ENCODE measurements around the gene IL4I1. TPM values are rescaled to one million over a fixed set of nuclear protein-coding genes. Genes with fewer than 3 reads are reported as not detected.
A peak's percentile ranks its signal among the peaks of the same experiment; 100 is the strongest.

IL4I1 gene
- total RNA-seq, 1 experiment from 2014 or later = 1.5 TPM

- no peak for ATAC-seq
- DNase-seq (ENCODE audit: low read depth, low spot score) = no peak
- TF ChIP-seq POLR2AphosphoS5 (IDR thresholded peaks at IDR 0.05; ENCODE audit: low read depth, low read length) (no peak), SIN3A (IDR thresholded peaks at IDR 0.05; ENCODE audit: borderline replicate concordance, insufficient read depth, low read depth, low read length) (no peak), TCF7L2 (IDR thresholded peaks at IDR 0.05; ENCODE audit: low read depth, low read length) (no peak), REST (IDR thresholded peaks at IDR 0.05; ENCODE audit: insufficient read depth in 1 of 2, low read depth in 2 of 2, low read length in 1 of 2) (no peak), CTCF (IDR thresholded peaks at IDR 0.05) (no peak)
- ChIA-PET CTCF (no interaction called here), POLR2A (no interaction called here)
- Histone ChIP-seq H3K4me3 (ENCODE audit: low read depth in 2 of 2, low read length in 2 of 2) (no peak overlapping the region), H3K4me1 (ENCODE audit: control insufficient read depth, insufficient read depth, low read length) (no peaks in the 10 kb centered on the region), H3K9me3 (ENCODE audit: control insufficient read depth, insufficient read depth, low read depth, low read length) (no peaks in the 10 kb centered on the region), H3K27ac (ENCODE audit: low read length) (no peak overlapping the region), H3K27me3 (ENCODE audit: control insufficient read depth, insufficient read depth, low read length) (no peaks in the 10 kb centered on the region), H3K36me3 (ENCODE audit: control insufficient read depth, insufficient read depth, low read length) (no peaks in the 10 kb centered on the region; the same call in 1 of the 2 replicates)
- in situ Hi-C loops (cut with HindIII; ENCODE audit: low pct_unique_long_range_greater_than_20kb, low sequenced_read_pairs) = no loop called here
- BruUV-seq (replicated peaks) = no TSS peak
- intact Hi-C loops (cut with micrococcal nuclease; ENCODE audit: unreplicated experiment) = no loop called here
These were observed 11.2 kb upstream of the IL4I1 start for GRCh38 chr19:49907745-49908446.

- no peak for ATAC-seq
- Histone ChIP-seq H3K4me3 (ENCODE audit: low read depth in 2 of 2, low read length in 2 of 2) (no peak overlapping the region), H3K27me3 (ENCODE audit: control insufficient read depth, insufficient read depth, low read length) (no peaks in the 10 kb centered on the region), H3K4me1 (ENCODE audit: control insufficient read depth, insufficient read depth, low read length) (no peaks in the 10 kb centered on the region), H3K27ac (ENCODE audit: low read length) (no peak overlapping the region), H3K36me3 (ENCODE audit: control insufficient read depth, insufficient read depth, low read length) (no peaks in the 10 kb centered on the region; the same call in 1 of the 2 replicates), H3K9me3 (ENCODE audit: control insufficient read depth, insufficient read depth, low read depth, low read length) (no peaks in the 10 kb centered on the region)
- ChIA-PET POLR2A (interaction anchor here (0.6 kb wide), 1 partner anchor 32 kb away, joined by 6 read pairs; no protein-coding TSS in a partner anchor), CTCF (no interaction called here)
- intact Hi-C loops (cut with micrococcal nuclease; ENCODE audit: unreplicated experiment) = no loop called here
- no peak for DNase-seq (ENCODE audit: low read depth, low spot score)
- TSS peak; percentile 84 for BruUV-seq (replicated peaks)
- TF ChIP-seq TCF7L2 (IDR thresholded peaks at IDR 0.05; ENCODE audit: low read depth, low read length) (no peak), CTCF (IDR thresholded peaks at IDR 0.05) (no peak), SIN3A (IDR thresholded peaks at IDR 0.05; ENCODE audit: borderline replicate concordance, insufficient read depth, low read depth, low read length) (no peak), POLR2AphosphoS5 (IDR thresholded peaks at IDR 0.05; ENCODE audit: low read depth, low read length) (no peak), REST (IDR thresholded peaks at IDR 0.05; ENCODE audit: insufficient read depth in 1 of 2, low read depth in 2 of 2, low read length in 1 of 2) (no peak)
- in situ Hi-C loops (cut with HindIII; ENCODE audit: low pct_unique_long_range_greater_than_20kb, low sequenced_read_pairs) = no loop called here
These were observed 10.3 kb upstream of the IL4I1 start for GRCh38 chr19:49906879-49907564.

Data from Panc1 (cell line).